Neural progenitor cell (in vitro differentiated cells): ENCODE data around the gene PRRX1.

Experiments
- CTCF ChIP-seq: fragments of 200-600 bp; sonication (generic); IDR thresholded peaks from 2 replicates; pipeline ENCODE4 v1.5.1; 2017; ENCODE audit warnings: antibody characterized with exemption, mild to moderate bottlenecking
- EZH2 ChIP-seq: fragments of 200-600 bp; sonication (generic); IDR thresholded peaks from 2 replicates; pipeline ENCODE4 v1.6.1; 2017; ENCODE audit warnings: antibody characterized with exemption, mild to moderate bottlenecking, moderate library complexity
- EZH2phosphoT487 ChIP-seq: fragments of 200-600 bp; sonication (generic); IDR thresholded peaks from 2 replicates; pipeline ENCODE4 v1.6.1; 2017; ENCODE audit warnings: antibody characterized with exemption

GRCh38 chr1:170727963-170728362 is 64.0 kb downstream of the PRRX1 start:
- TF ChIP-seq EZH2 (no peak), CTCF (no peak), EZH2phosphoT487 (no peak)
